ENCODE measurements around the gene CREM. TPM values are rescaled to one million over a fixed set of nuclear protein-coding genes. Genes with fewer than 3 reads are reported as not detected.
A peak's percentile ranks its signal among the peaks of the same experiment; 100 is the strongest.

The CREM gene
- total RNA-seq, 1 donor = 16.6 TPM

DNA sequence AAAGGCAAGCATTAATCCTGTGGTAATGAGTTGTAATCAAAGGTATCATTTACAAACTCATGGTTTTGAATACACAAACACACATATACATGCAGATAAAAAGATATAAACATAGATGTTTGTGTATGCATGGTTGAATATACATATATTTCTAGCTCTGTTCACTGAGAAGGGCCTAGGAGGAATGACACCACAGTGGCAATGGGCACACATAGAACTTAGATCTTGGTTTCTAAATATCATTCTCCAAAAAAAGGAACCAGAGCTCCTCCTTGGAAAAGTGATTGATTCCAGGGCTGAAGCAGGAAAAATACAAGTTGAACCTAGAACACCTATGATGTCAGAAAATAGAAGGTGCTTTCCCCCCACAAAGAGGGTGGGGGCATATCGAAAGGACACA lies 43.4 kb upstream of the CREM start:
- peaks cover 13% of the 10 kb centered on the region for H3K4me1 ChIP-seq (ENCODE audit: insufficient read depth, low read length)
- peaks cover 95% of the 10 kb centered on the region for H3K79me2 ChIP-seq (ENCODE audit: insufficient read depth, low read length)
- H3K4me2 ChIP-seq (ENCODE audit: insufficient read depth, low read length) = no peak overlapping the region
- H3K36me3 ChIP-seq (ENCODE audit: insufficient read depth, low read length) = no peaks in the 10 kb centered on the region
- no peaks in the 10 kb centered on the region for H3K27me3 ChIP-seq (ENCODE audit: insufficient read depth, low read length)
- TF ChIP-seq, protein P1, sequence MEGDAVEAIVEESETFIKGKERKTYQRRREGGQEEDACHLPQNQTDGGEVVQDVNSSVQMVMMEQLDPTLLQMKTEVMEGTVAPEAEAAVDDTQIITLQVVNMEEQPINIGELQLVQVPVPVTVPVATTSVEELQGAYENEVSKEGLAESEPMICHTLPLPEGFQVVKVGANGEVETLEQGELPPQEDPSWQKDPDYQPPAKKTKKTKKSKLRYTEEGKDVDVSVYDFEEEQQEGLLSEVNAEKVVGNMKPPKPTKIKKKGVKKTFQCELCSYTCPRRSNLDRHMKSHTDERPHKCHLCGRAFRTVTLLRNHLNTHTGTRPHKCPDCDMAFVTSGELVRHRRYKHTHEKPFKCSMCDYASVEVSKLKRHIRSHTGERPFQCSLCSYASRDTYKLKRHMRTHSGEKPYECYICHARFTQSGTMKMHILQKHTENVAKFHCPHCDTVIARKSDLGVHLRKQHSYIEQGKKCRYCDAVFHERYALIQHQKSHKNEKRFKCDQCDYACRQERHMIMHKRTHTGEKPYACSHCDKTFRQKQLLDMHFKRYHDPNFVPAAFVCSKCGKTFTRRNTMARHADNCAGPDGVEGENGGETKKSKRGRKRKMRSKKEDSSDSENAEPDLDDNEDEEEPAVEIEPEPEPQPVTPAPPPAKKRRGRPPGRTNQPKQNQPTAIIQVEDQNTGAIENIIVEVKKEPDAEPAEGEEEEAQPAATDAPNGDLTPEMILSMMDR (IDR thresholded peaks at IDR 0.05; ENCODE audit: extremely low read depth, low read depth, low read length) = no peak
- H4K20me1 ChIP-seq (ENCODE audit: insufficient read depth, low read length) = peaks cover 37% of the 10 kb centered on the region
- no peak overlapping the region for H3K27ac ChIP-seq (ENCODE audit: low read depth, low read length)
- no peak overlapping the region for H2AFZ ChIP-seq (ENCODE audit: low read length)
- no peaks in the 10 kb centered on the region for H3K9me3 ChIP-seq (ENCODE audit: low read depth, low read length)
- DNase-seq (ENCODE audit: insufficient read length, low spot score, missing footprints) = peak; percentile 8
- no peak overlapping the region for H3K4me3 ChIP-seq (ENCODE audit: insufficient read depth, low read length)

DNA sequence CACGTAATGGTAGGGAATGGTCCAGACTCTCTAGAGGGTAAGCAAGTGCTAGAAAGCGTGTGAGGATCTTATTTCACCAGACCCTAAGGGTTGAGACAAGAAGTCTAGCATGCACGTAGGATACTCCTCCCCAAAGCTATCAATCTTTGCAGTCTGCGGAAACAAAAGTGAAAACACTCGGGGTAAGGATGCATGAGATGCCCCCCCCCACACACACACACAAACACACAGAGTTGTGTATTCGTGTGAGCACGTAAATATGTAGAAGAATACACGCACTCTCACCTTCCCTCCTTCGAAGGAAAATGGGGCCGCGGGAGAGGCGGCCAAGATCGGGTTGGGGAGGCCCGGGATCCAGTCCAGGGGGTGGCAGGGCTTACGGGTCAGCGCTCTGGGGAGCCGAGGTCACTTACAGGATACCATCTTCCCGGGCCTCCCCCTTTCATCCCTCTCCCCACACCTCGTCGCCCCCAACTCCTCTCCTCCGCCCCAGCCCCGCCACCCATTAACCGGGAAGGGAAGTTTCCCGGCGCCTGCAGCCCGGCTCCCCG lies 37.0 kb upstream of the CREM start:
- Histone ChIP-seq H3K4me3 (ENCODE audit: insufficient read depth, low read length) (peak overlapping the region; percentile 93), H3K79me2 (ENCODE audit: insufficient read depth, low read length) (peaks cover 52% of the 10 kb centered on the region), H3K27me3 (ENCODE audit: insufficient read depth, low read length) (no peaks in the 10 kb centered on the region), H3K9me3 (ENCODE audit: low read depth, low read length) (no peaks in the 10 kb centered on the region), H3K4me1 (ENCODE audit: insufficient read depth, low read length) (peaks cover 18% of the 10 kb centered on the region), H3K4me2 (ENCODE audit: insufficient read depth, low read length) (peak overlapping the region; percentile 94), H3K27ac (ENCODE audit: low read depth, low read length) (peak overlapping the region; percentile 67), H2AFZ (ENCODE audit: low read length) (peak overlapping the region; percentile 68), H3K36me3 (ENCODE audit: insufficient read depth, low read length) (no peaks in the 10 kb centered on the region), H4K20me1 (ENCODE audit: insufficient read depth, low read length) (peaks cover 15% of the 10 kb centered on the region)
- TF ChIP-seq, protein P1 (IDR thresholded peaks at IDR 0.05; ENCODE audit: extremely low read depth, low read depth, low read length) = no peak
- peak; percentile 81 for DNase-seq (ENCODE audit: insufficient read length, low spot score, missing footprints)

- H3K27me3 ChIP-seq (ENCODE audit: insufficient read depth, low read length) = no peaks in the 10 kb centered on the region
- H3K9me3 ChIP-seq (ENCODE audit: low read depth, low read length) = no peaks in the 10 kb centered on the region
- peaks cover 48% of the 10 kb centered on the region for H3K79me2 ChIP-seq (ENCODE audit: insufficient read depth, low read length)
- peak within 1 kb of the TSS; percentile 93 for H3K4me3 ChIP-seq (ENCODE audit: insufficient read depth, low read length)
- H3K4me1 ChIP-seq (ENCODE audit: insufficient read depth, low read length) = peaks cover 18% of the 10 kb centered on the region
- TF ChIP-seq, protein P1 (IDR thresholded peaks at IDR 0.05; ENCODE audit: extremely low read depth, low read depth, low read length) = no peak
- H3K4me2 ChIP-seq (ENCODE audit: insufficient read depth, low read length) = peak within 1 kb of the TSS; percentile 94
- no peaks in the 10 kb centered on the region for H3K36me3 ChIP-seq (ENCODE audit: insufficient read depth, low read length)
- DNase-seq (ENCODE audit: insufficient read length, low spot score, missing footprints) = peak; percentile 97
- peak within 1 kb of the TSS; percentile 99 for H2AFZ ChIP-seq (ENCODE audit: low read length)
- H3K27ac ChIP-seq (ENCODE audit: low read depth, low read length) = peak within 1 kb of the TSS; percentile 67
- H4K20me1 ChIP-seq (ENCODE audit: insufficient read depth, low read length) = peaks cover 15% of the 10 kb centered on the region
These were observed 36.3 kb upstream of the CREM start, which contains the start of gene CUL2 for GRCh38 chr10:35090162-35090954. Gene CUL2 (minus strand): TSS chr10:35090341. CDS start chr10:35071317, 19,024 bp downstream.
